ENCODE measurements around the gene PANK4.

PANK4 gene

DNA sequence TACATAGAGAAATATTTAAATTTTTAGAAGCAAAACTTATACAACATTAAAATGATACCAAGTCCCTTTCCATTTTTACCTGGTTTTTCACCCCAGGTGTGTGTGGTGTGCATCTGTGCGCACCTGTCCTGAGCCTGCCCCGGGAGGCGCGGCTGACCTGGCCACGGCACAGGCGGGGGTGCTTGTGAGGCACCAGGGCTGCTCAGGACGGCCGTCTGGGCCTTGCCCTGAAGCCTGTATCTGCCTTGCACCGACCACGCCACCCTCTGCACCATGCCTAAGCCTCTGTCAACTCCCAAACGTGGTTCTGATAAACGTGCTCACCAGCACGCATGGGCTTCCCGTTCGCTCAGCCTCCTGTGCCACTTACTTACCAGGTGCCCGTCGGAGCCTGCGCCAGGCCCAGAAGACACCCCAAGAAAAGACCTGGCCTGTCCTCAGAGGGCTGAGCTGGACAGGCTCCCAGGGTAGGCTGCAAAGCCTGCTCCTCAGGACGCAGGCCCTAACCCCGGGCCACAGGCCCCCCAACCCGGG is 20.9 kb downstream of the PANK4 start:
- no peak for DNase-seq (ENCODE audit: low read depth)
- H3K4me3 ChIP-seq (ENCODE audit: control insufficient read depth, low read depth, low read length), result no peak overlapping the region
- TF ChIP-seq, protein P1, sequence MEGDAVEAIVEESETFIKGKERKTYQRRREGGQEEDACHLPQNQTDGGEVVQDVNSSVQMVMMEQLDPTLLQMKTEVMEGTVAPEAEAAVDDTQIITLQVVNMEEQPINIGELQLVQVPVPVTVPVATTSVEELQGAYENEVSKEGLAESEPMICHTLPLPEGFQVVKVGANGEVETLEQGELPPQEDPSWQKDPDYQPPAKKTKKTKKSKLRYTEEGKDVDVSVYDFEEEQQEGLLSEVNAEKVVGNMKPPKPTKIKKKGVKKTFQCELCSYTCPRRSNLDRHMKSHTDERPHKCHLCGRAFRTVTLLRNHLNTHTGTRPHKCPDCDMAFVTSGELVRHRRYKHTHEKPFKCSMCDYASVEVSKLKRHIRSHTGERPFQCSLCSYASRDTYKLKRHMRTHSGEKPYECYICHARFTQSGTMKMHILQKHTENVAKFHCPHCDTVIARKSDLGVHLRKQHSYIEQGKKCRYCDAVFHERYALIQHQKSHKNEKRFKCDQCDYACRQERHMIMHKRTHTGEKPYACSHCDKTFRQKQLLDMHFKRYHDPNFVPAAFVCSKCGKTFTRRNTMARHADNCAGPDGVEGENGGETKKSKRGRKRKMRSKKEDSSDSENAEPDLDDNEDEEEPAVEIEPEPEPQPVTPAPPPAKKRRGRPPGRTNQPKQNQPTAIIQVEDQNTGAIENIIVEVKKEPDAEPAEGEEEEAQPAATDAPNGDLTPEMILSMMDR (IDR thresholded peaks at IDR 0.05; ENCODE audit: control insufficient read depth, insufficient read depth, low read depth, low read length, missing control alignments), result no peak

DNA sequence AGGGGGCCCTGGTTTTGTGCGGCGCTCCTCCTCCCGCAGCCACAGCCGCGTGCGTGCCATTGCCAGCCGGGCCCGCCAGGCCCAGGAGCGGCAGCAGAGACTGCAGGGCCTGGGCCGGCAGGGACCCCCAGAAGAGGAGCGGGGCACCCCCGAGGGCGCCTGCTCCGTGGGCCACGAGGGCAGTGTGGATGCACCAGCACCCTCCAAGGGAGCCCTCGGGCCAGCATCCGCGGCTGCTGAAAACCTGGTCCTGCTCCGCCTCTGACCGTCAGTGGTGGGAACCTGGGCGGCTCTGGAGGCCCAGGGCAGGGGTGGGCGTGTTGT is 21.5 kb downstream of the PANK4 start:
- DNase-seq (ENCODE audit: low read depth), result no peak
- no peak overlapping the region for H3K4me3 ChIP-seq (ENCODE audit: control insufficient read depth, low read depth, low read length)
- TF ChIP-seq, protein P1 (IDR thresholded peaks at IDR 0.05; ENCODE audit: control insufficient read depth, insufficient read depth, low read depth, low read length, missing control alignments), result no peak

DNA sequence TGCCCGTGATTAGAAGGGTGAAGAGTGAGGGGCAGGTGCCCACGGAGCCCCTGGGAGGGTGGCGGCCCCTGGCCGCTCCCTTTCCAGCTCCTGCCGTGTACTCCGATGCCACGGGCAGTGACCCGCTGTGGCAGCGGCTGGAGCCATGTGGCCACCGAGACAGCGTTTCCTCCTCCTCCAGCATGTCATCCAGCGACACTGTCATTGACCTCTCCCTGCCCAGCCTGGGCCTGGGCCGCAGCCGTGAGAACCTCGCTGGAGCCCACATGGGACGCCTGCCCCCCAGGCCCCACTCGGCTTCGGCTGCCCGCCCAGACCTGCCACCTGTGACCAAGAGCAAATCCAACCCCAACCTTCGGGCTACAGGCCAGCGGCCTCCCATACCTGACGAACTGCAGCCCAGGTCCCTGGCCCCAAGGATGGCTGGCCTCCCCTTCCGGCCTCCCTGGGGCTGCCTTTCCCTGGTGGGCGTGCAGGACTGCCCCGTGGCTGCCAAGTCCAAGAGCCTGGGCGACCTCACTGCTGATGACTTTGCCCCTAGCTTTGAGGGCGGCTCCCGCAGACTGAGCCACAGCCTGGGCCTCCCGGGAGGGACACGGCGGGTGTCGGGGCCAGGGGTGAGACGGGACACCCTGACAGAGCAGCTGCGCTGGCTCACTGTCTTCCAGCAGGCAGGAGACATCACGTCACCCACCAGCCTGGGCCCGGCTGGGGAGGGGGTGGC is 22.0 kb downstream of the PANK4 start:
- no peak for DNase-seq (ENCODE audit: low read depth)
- H3K4me3 ChIP-seq (ENCODE audit: control insufficient read depth, low read depth, low read length), result no peak overlapping the region
- TF ChIP-seq, protein P1 (IDR thresholded peaks at IDR 0.05; ENCODE audit: control insufficient read depth, insufficient read depth, low read depth, low read length, missing control alignments), result no peak

DNA sequence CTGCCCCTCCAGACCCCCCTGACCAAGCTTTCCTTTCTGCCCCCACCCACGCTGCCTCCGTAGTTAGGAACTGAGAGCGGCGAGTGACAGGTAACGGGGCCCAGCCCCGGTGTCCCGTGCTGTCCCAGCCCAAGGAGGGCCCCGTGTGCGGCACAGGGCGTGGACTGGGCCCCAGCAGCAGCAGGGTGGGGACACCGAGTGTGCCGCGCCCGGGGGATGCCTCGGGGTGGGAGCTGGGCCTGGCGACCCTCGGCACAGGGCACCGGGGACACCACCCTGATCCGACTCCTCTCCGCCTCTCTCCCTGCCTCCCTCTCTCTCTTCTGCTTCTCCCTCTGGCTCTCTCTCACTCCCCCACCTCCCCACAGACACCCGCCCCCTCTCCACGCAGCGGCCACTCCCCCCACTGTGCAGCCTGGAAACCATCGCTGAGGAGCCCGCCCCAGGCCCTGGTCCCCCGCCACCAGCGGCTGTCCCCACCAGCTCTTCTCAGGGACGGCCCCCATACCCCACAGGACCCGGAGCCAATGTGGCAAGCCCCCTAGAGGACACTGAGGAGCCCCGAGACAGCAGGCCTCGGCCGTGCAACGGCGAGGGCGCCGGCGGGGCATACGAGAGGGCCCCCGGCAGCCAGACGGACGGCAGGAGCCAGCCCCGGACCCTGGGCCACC is 22.7 kb downstream of the PANK4 start:
- no peak for DNase-seq (ENCODE audit: low read depth)
- TF ChIP-seq, protein P1 (IDR thresholded peaks at IDR 0.05; ENCODE audit: control insufficient read depth, insufficient read depth, low read depth, low read length, missing control alignments), result no peak

DNA sequence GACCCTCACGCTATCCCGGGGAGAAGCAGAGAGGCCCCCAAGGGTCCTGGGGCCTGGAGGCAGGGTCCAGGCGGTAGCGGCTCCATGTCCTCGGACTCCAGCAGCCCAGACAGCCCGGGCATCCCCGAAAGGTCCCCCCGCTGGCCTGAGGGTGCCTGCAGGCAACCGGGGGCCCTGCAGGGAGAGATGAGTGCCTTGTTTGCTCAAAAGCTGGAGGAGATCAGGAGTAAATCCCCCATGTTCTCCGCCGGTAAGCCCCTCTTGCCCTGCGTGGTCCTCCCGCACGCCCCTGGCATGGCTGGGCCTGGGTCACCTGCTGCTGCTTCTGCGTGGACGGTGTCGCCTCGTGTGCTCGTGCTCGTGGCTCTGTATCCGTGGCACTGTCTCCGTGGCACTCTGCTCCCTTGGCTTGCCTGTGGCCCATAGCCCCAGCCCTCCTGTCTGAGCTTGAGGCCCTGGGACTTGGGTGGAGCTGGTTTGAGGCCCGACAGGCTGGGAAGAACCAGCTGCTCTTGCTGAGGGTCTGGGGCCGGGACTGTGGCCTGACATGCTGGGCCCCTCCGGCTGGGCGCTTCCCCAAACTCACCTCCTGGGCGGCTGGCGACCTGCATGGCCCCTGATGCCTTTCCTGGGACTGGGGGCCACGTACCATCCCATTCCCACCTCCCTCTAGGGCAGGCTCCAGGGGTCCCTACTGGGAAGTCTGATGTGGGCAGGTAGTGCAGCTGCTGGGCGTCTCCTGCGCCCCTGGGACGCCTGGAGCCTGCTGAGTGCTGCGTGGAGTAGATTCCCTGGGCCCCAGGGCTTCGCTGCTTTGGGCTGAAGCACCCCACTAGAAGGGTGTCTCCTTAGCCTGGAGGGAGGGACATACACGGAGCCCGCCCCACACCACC is 23.5 kb downstream of the PANK4 start:
- TF ChIP-seq, protein P1 (IDR thresholded peaks at IDR 0.05; ENCODE audit: control insufficient read depth, insufficient read depth, low read depth, low read length, missing control alignments), result no peak
- H3K4me3 ChIP-seq (ENCODE audit: control insufficient read depth, low read depth, low read length), result no peak overlapping the region
- no peak for DNase-seq (ENCODE audit: low read depth)

More for the DNA sequence above, 22.7 kb downstream of the PANK4 start:
- H3K4me3 ChIP-seq (ENCODE audit: control insufficient read depth, low read depth, low read length), result no peak overlapping the region

DNA sequence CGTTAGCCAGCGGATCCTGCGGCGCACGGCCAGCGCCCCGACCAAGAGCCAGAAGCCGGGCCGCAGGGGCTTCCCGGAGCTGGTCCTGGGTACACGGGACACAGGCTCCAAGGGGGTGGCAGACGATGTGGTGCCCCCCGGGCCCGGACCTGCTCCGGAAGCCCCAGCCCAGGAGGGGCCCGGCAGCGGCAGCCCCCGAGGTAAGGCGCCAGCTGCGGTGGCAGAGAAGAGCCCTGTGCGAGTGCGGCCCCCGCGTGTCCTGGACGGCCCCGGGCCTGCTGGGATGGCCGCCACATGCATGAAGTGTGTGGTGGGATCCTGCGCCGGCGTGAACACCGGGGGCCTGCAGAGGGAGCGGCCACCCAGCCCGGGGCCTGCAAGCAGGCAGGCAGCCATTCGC is 24.2 kb downstream of the PANK4 start:
- no peak for DNase-seq (ENCODE audit: low read depth)
- no peak overlapping the region for H3K4me3 ChIP-seq (ENCODE audit: control insufficient read depth, low read depth, low read length)
- TF ChIP-seq, protein P1 (IDR thresholded peaks at IDR 0.05; ENCODE audit: control insufficient read depth, insufficient read depth, low read depth, low read length, missing control alignments), result no peak
